Measurements from ENCODE around the gene PFDN4.
"Not testable (repeated sequence)": the region's sequence is repeated elsewhere in the genome, so short reads cannot be mapped to it uniquely, and the experiment has no call there.

The PFDN4 gene

GRCh38 chr20:54256202-54256601 is 48.3 kb downstream of the PFDN4 start:
- FAIRE-seq = no peak
- DNase-seq (ENCODE audit: extremely low spot score, insufficient read length, low read depth) = no peak

- no peak for DNase-seq (ENCODE audit: extremely low spot score, insufficient read length, low read depth)
- no peak for FAIRE-seq
Measured at GRCh38 chr20:54257071-54257816, 49.4 kb downstream of the PFDN4 start.

GRCh38 chr20:54260116-54260515 is 52.2 kb downstream of the PFDN4 start:
- DNase-seq (ENCODE audit: extremely low spot score, insufficient read length, low read depth) (no peak), FAIRE-seq (no peak)

- FAIRE-seq (no peak), DNase-seq (ENCODE audit: extremely low spot score, insufficient read length, low read depth) (no peak)
Measured at GRCh38 chr20:54262671-54263070, 54.8 kb downstream of the PFDN4 start.

- no peak for FAIRE-seq
- DNase-seq (ENCODE audit: extremely low spot score, insufficient read length, low read depth) = no peak
Measured at GRCh38 chr20:54263116-54263690, 55.3 kb downstream of the PFDN4 start.

GRCh38 chr20:54265791-54266190 is 57.9 kb downstream of the PFDN4 start:
- DNase-seq (ENCODE audit: extremely low spot score, insufficient read length, low read depth); FAIRE-seq: not testable (repeated sequence)

GRCh38 chr20:54266844-54267243 is 59.0 kb downstream of the PFDN4 start:
- no peak for FAIRE-seq
- no peak for DNase-seq (ENCODE audit: extremely low spot score, insufficient read length, low read depth)

DNA sequence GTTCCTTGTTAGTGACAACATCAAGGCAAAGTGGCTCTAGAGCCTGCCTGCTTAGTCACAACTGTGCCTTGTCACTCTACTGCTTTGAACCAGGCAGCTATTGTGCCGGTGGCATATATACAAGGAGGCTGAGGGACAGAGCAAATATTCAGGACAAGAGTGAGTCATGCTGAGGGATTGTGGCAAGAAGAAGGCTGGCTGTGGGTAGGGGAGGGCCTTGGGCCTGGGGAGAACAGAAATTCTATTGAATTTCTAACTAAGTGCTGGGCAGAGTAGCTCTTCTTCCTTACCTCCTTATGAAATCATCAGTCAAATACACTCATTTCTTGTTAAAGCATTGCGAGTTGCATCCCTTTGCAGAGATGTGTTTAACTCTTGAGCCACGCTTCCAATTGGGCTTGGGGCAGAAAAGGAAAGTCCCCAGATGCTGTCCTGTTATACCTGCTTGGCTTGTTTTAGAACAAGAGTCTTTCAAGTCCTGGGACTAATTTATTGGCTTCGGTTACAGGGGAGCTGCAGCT is 59.7 kb downstream of the PFDN4 start:
- FAIRE-seq = no peak

DNA sequence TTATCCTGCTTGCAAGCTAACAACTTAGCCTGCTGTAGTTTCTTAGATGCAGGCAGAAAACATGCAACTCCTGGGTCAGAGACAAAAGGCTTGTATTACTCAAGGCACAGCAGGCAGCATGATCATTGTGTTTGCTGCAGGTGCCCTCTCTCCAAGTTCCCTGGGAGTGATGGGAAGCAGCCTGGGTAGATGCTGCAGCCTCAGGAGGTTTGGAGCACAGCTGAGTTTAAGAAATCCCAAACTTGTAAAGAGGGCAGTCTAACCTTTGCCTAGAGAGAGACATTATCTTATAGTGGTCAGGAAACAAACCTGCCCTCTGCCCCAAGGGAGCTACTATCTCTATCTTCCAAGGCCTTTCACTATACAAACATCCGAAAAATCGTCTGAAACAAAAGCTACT is 61.1 kb downstream of the PFDN4 start:
- DNase-seq (ENCODE audit: extremely low spot score, insufficient read length, low read depth) = no peak
- no peak for FAIRE-seq

More for the DNA sequence above, 59.7 kb downstream of the PFDN4 start:
- no peak for DNase-seq (ENCODE audit: extremely low spot score, insufficient read length, low read depth)
